Astrocyte (in vitro differentiated cells and primary cell): Measurements from ENCODE around the gene HSD11B2.

ENCODE experiments used
- EZH2 ChIP-seq: IDR thresholded peaks from 2 replicates; pipeline ENCODE4 v1.6.1; 2012; ENCODE audit warnings: mild to moderate bottlenecking, low read length, inconsistent platforms; ENCODE audit not compliant: insufficient read depth
- TF ChIP-seq, protein P1 (sequence below): IDR thresholded peaks from 2 replicates; pipeline ENCODE4 v1.5.1; 2011; ENCODE audit warnings: low read depth, mild to moderate bottlenecking, inconsistent platforms, low read length, moderate library complexity; ENCODE audit not compliant: insufficient read depth

DNA sequence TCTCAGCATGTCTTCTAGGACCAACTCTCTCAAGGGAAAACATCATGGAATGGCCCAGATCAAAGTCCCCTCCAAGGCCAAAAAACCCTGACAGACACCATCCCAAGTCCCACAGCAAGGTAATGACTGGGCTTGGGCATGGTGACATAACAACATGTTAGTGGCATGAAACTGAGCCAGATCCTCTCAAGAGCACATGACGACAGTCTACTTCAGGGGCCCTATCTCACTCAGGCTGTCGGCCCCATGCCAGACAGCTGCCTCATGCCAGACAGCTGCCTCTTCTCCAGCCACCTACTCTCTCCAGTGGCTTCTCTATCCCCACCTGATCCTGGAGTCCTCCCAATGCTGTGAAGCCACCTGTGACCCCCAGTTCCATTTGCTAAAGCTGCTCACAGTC, 18.4 kb downstream of the HSD11B2 start:
- TF ChIP-seq, protein P1, sequence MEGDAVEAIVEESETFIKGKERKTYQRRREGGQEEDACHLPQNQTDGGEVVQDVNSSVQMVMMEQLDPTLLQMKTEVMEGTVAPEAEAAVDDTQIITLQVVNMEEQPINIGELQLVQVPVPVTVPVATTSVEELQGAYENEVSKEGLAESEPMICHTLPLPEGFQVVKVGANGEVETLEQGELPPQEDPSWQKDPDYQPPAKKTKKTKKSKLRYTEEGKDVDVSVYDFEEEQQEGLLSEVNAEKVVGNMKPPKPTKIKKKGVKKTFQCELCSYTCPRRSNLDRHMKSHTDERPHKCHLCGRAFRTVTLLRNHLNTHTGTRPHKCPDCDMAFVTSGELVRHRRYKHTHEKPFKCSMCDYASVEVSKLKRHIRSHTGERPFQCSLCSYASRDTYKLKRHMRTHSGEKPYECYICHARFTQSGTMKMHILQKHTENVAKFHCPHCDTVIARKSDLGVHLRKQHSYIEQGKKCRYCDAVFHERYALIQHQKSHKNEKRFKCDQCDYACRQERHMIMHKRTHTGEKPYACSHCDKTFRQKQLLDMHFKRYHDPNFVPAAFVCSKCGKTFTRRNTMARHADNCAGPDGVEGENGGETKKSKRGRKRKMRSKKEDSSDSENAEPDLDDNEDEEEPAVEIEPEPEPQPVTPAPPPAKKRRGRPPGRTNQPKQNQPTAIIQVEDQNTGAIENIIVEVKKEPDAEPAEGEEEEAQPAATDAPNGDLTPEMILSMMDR = no peak
- TF ChIP-seq EZH2 = no peak
